HG02973 (cell line): Measurements from ENCODE around the gene DCBLD2.
A peak's percentile ranks its signal among the peaks of the same experiment; 100 is the strongest.

Experiments
- ATAC-seq: cut with Tn5 transposase; IDR thresholded peaks from one replicate; pipeline ENCODE4 v1.9.1; 2021; ENCODE audit warnings: moderate library complexity; ENCODE audit not compliant: unreplicated experiment

Gene DCBLD2, protein sequence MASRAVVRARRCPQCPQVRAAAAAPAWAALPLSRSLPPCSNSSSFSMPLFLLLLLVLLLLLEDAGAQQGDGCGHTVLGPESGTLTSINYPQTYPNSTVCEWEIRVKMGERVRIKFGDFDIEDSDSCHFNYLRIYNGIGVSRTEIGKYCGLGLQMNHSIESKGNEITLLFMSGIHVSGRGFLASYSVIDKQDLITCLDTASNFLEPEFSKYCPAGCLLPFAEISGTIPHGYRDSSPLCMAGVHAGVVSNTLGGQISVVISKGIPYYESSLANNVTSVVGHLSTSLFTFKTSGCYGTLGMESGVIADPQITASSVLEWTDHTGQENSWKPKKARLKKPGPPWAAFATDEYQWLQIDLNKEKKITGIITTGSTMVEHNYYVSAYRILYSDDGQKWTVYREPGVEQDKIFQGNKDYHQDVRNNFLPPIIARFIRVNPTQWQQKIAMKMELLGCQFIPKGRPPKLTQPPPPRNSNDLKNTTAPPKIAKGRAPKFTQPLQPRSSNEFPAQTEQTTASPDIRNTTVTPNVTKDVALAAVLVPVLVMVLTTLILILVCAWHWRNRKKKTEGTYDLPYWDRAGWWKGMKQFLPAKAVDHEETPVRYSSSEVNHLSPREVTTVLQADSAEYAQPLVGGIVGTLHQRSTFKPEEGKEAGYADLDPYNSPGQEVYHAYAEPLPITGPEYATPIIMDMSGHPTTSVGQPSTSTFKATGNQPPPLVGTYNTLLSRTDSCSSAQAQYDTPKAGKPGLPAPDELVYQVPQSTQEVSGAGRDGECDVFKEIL

GRCh38 chr3:98901392-98902350, at the start of gene DCBLD2:
DCBLD2 (minus strand) TSS chr3:98901695; CDS start chr3:98901326, 369 bp downstream.
- peak; percentile 99 for ATAC-seq

DNA sequence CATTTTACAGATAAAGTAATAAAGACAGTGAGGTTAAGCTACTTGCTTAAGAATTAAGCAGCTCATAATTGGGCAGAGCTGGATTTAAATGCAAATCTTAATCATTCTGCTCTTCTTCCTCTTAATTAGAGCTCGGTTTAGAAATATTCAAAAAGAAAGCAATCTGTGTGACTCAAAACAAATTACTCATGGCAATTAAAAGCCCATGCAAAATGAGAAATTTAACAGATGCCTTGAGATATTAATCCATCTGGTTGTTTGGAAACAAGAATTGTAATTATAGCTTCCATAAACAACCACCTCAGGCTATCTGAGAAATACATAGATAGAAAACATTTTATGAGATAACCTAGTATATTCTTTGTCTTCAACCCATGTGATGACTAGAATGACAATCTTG, 44.2 kb upstream of the DCBLD2 start:
- ATAC-seq, result no peak

- no peak for ATAC-seq
These were observed 43.6 kb upstream of the DCBLD2 start for GRCh38 chr3:98945101-98945524.

DNA sequence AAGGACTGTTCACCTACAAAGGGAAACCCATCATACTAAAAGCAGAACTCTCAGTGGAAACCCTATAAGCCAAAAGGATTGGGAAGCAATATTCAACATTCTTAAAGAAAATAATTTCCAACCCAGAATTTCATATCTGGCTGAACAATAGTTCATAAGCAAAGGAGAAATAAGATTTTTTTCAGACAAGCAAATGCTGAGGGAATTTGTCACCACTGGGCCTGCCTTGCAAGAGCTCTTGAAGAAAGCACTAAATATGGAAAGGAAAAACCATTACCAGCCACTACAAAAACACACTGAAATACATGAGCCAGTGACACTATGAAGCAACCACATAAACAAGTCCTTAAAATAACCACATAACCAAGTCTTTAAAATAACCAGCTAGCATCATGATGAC, 28.9 kb upstream of the DCBLD2 start:
- ATAC-seq, result no peak

GRCh38 chr3:98921957-98922356, 20.5 kb upstream of the DCBLD2 start:
- no peak for ATAC-seq

DNA sequence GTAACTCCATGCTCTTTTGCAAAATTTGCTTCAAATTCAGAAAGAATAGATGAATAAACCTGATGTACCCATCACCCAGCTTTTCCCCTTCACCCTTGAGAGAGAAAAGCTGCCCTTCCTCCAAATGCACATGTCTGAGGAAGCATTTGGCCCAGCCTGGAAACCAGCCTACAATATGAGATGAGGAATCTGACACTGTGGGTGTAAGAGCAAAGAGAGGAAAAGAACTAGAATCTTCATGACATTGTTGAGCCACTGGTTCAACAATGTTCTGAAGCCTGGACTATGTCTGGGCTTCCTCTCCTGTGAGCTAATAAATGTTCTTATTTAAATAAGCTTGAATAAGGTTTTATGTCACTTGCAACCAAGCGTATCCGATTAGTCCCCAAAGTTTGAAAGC, 18.7 kb upstream of the DCBLD2 start:
- ATAC-seq, result no peak

- no peak for ATAC-seq
These were observed 17.1 kb upstream of the DCBLD2 start for GRCh38 chr3:98918586-98918985.

GRCh38 chr3:98917608-98918007, 16.1 kb upstream of the DCBLD2 start:
- no peak for ATAC-seq

DNA sequence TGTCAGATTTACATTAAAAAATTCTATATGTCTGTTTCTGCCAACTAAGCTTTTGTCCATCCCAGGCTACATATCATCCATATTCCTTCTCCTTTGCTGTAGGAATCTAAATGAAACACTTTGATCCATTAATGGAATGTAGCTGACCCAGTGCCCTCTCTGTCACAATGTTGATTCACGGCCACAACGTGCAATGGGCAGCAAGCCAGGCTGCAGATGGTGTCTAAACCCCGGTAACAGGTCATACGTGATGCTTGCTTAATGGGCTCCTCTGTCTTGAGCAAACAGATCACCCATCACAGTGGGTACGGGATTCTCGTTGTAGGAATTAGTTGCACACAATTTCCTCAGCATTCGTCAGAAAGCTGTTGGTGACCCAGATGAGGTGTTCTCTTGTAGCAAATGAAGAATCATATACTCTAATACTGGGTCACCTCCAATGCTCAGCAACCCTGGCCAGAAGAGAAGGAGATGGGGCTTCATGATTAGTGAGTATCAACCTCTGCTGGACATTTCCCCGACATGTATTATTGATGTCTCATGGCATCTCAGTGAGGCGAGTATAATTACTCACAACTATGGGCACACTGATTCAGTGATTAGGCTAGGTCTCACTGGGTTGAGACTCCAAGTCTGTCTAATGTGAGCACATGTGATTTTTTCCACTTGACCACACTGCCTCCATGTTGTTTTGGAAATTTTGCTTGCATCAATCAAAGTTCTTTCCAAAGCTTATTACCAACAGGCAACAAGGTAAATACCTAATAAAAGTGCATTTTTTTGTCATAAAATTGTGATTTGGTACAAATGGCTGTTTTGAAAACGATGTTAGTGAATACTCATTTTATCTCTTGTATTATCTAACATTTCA, 12.9 kb upstream of the DCBLD2 start:
- ATAC-seq, result no peak

GRCh38 chr3:98912448-98912847, 11.0 kb upstream of the DCBLD2 start:
- ATAC-seq, result no peak

DNA sequence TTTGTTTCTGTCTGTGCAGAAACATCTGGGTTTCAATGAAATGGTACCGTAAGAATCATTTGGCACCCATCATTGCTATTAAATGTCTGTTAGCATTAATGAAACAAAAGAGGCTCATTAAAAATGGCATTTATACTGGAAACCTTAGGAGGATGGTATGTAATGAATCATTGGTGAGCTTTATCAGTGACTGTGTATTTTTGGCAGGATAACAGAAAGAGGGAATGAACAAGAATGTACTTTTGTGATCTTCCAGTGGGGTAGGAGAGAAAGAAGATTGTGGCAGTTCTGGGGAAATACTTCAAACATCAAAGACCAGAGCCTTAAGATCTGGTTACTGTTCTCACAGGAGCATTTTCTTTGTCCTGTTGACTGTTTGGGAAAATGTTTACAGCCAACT, 4.7 kb upstream of the DCBLD2 start:
- ATAC-seq, result no peak

GRCh38 chr3:98903705-98904481, 2.4 kb upstream of the DCBLD2 start:
- no peak for ATAC-seq

DNA sequence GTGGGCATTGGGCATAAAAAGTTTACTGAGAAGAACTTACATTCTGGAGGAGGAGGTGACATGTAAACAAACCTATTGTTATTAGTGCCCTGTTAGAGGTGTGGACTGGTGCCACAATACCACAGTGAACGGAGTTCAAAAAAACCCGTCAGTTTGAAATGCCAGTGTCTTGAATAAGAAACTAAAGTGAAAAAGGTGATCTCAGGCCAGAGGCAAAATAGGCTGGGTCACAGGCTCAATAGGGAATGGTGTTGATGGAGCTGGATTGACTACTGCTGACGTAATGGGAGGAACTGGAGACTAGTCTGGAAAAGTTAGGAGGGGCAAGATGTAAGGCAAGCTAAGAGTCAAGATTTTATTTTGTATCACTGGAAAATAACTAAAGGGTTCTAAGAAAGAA, 1.6 kb upstream of the DCBLD2 start:
- ATAC-seq, result no peak

- no peak for ATAC-seq
These were observed 851 bp upstream of the DCBLD2 start for GRCh38 chr3:98902351-98902740.

GRCh38 chr3:98901119-98901391, 440 bp downstream of the DCBLD2 start:
- peak; percentile 20 for ATAC-seq

DNA sequence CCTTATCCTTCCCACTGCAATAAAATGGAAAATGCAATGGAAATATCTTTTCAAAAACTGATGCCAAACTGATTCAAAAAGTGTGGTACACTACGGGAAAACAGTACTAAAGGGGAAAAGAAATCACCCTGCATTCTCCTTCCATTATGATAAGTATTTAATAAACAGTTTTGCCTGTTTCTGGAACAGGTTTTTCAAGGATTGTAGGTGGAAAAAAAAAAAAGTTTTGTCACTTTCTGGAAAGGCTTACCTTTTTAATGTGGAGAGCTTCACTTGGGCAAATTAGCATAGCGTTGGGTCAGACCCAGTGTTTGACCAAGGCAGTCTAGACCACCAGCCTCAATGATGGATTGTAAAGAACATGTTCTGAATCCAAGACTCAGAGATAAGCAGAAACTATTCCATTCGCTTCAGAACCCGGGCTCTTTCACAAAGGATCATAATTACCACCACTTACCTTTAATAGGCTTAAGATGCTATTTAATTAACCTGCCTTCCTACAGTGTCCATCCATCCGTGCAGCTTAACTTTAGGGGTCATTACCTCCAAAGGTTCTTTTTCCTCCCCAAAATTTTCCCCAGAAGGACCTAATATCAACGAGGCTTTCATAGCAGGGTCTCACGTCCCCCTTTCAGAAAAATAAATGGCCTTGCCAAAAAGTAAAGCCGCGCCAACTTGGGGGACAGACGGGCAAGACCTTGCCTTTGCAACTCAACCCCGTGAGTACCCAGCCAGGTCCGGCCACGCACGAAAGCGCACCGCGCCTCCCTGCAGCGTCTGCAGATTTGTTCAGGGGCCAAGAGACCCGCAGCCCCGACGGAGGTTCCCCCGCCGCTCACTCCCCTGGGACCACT, 1.0 kb downstream of the DCBLD2 start:
- no peak for ATAC-seq

GRCh38 chr3:98897701-98898100, 3.8 kb downstream of the DCBLD2 start:
- no peak for ATAC-seq

DNA sequence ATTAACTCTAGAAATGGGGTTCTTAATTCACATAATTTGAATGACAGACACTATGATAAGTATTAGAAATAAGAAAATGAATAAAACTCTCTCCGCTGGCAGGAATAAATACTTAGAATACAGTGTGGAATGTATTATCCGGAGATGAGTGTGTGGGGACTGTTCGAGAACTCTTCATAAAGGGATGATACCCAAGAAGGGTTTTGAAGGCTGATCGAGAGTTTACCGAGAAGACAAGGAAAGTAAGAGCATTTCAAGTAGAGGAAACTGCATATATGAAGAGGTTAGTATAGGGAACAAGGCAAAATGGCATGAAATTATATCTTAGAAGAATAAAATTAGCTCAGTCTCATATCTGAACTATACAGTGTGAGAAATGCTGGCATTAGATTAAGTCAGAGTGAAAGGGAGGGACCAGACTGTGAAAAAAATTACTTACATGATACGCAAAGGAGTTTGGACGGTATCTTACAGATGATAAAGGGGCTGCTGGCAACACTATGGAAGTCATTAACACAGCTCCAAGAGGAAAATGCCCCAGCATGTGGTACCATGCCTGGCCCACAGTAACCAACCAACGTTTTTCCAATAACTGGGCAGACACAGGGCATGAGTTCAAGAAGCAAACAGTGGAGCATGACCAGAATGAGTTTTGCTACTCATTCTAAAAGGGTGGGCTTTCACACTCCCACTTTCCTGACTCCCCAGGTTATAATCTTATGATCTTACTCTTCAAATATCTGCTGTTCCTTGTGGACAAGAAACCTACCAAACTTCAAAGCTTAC, 6.5 kb downstream of the DCBLD2 start:
- ATAC-seq, result no peak
